ENCODE measurements around the gene AGMO. TPM values are rescaled to one million over a fixed set of nuclear protein-coding genes. Genes with fewer than 3 reads are reported as not detected.

Gene AGMO
- total and polyA plus RNA-seq, 10 of the 15 experiments (the other 5 are each of a cell fraction or from before 2014, with no cell fraction given): 0.11 to 0.29 TPM; not detected in 8

GRCh38 chr7:15402436-15403136 lies 159.2 kb downstream of the AGMO start:
- BruUV-seq (replicated peaks): no TSS peak
- CTCF ChIA-PET: no interaction called here
- TF ChIP-seq, protein P1, sequence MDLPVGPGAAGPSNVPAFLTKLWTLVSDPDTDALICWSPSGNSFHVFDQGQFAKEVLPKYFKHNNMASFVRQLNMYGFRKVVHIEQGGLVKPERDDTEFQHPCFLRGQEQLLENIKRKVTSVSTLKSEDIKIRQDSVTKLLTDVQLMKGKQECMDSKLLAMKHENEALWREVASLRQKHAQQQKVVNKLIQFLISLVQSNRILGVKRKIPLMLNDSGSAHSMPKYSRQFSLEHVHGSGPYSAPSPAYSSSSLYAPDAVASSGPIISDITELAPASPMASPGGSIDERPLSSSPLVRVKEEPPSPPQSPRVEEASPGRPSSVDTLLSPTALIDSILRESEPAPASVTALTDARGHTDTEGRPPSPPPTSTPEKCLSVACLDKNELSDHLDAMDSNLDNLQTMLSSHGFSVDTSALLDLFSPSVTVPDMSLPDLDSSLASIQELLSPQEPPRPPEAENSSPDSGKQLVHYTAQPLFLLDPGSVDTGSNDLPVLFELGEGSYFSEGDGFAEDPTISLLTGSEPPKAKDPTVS (IDR thresholded peaks at IDR 0.05; ENCODE audit: low read depth, low read length): no peak
- TF ChIP-seq MTA2 (IDR thresholded peaks at IDR 0.05; ENCODE audit: low read depth) (no peak), HDAC6 (IDR thresholded peaks at IDR 0.05; ENCODE audit: unreplicated experiment) (no peak), EP300 (IDR thresholded peaks at IDR 0.05; ENCODE audit: borderline replicate concordance in 1 of 2, control insufficient read depth in 1 of 2, low read depth in 2 of 2, low read length in 2 of 2) (no peak), GATAD2B (conservative IDR thresholded peaks at IDR 0.05; ENCODE audit: low read depth) (no peak), ZNF592 (IDR thresholded peaks at IDR 0.05) (no peak), RAD21 (IDR thresholded peaks at IDR 0.05; ENCODE audit: insufficient read depth, low read depth, low read length) (no peak), BCLAF1 (IDR thresholded peaks at IDR 0.05) (no peak), MEF2B (IDR thresholded peaks at IDR 0.05; ENCODE audit: partially characterized antibody, poor library complexity, severe bottlenecking) (no peak), CHD4 (IDR thresholded peaks at IDR 0.05) (no peak)

More at GRCh38 chr7:15402436-15403136, 159.2 kb downstream of the AGMO start:
- DNase-seq (ENCODE audit: low read depth, low spot score) (no peak), FAIRE-seq (no peak), ATAC-seq (no peak)
- Histone ChIP-seq H3K27ac (ENCODE audit: control insufficient read depth, insufficient read depth) (no peak overlapping the region), H3K79me2 (ENCODE audit: control insufficient read depth, insufficient read depth, low read length) (no peaks in the 10 kb centered on the region), H3K36me3 (ENCODE audit: control insufficient read depth in 2 of 2, insufficient read depth in 2 of 2, low read length in 1 of 2) (no peaks in the 10 kb centered on the region), H3K27me3 (replicated peaks in 1 of 2; ENCODE audit: control insufficient read depth in 2 of 2, insufficient read depth in 2 of 2, low read length in 1 of 2) (no peaks in the 10 kb centered on the region), H3K4me2 (ENCODE audit: control insufficient read depth, insufficient read depth) (no peak overlapping the region), H3K4me1 (ENCODE audit: control insufficient read depth, insufficient read depth, low read length) (no peaks in the 10 kb centered on the region), H4K20me1 (ENCODE audit: control insufficient read depth, insufficient read depth) (no peaks in the 10 kb centered on the region), H3K4me3 (no peak overlapping the region), H2AFZ (ENCODE audit: control insufficient read depth, low read depth, low read length) (no peak overlapping the region), H3K9ac (ENCODE audit: control insufficient read depth, insufficient read depth, low read length) (no peak overlapping the region), H3K9me3 (replicated peaks; ENCODE audit: control insufficient read depth, insufficient read depth, low read length) (no peaks in the 10 kb centered on the region)
- intact Hi-C loops (cut with micrococcal nuclease; ENCODE audit: unreplicated experiment): no loop called here
- ChIA-PET SMC1A (ENCODE audit: uncharacterized antibody, unreplicated experiment) (interaction anchor here (0.6 kb wide), 1 partner anchor 339 kb away, joined by 3 read pairs; no protein-coding TSS in a partner anchor), POLR2A (no interaction called here), RAD21 (ENCODE audit: unreplicated experiment) (no interaction called here)
- WGBS (ENCODE audit: insufficient coverage, insufficient replicate concordance, low lambda C conversion rate, missing lambda C conversion rate): 22% methylated on average over 2 of the region's 2 CpGs
- in situ Hi-C loops (cut with MboI): no loop called here

All from GM12878 (cell line).